HepG2 (cell line): ENCODE results near the gene RDM1. TPM values are rescaled to one million over a fixed set of nuclear protein-coding genes. Genes with fewer than 3 reads are reported as not detected.

ENCODE experiments used
- ATAC-seq: fragments of 200-7000 bp; cut with Tn5 transposase; 3 replicates; pipeline ENCODE4 v1.9.1; 2020; ENCODE audit warnings: mild to moderate bottlenecking, moderate library complexity
- BruUV-seq: library from RNA; stranded (reverse); fragments of 400-500 nt; replicated peaks from 2 replicates; lab custom pipeline; 2021; lab: Mats Ljungman, UMichigan
- CTCF ChIA-PET: fragments of 300-600 bp; formaldehyde crosslinking; extraction: SDS; loops from one replicate; lab custom pipeline; 2021; ENCODE audit warnings: low total read pairs, inconsistent platforms, low intra/inter-chr PET ratio; lab: Yijun Ruan, JAX
- POLR2A ChIA-PET: fragments of 350-600 bp; sonication (Branson Sonifier 250); formaldehyde crosslinking; loops from one replicate; lab custom pipeline; 2020; ENCODE audit warnings: antibody characterized with exemption, inconsistent platforms; lab: Yijun Ruan, JAX
- DNase-seq: peaks from one replicate; pipeline ENCODE4 v3.0.0-alpha.2; 2015; ENCODE audit warnings: low spot score
- FAIRE-seq: peaks from 3 replicates; lab custom pipeline; 2011; peaks lifted over from hg19 to GRCh38; lab: Jason Lieb, UNC
- H2AFZ ChIP-seq: one replicate; pipeline ENCODE4 v1.6.1; 2011; ENCODE audit warnings: low read length, inconsistent platforms
- H3K27ac ChIP-seq: fragments of 300-600 bp; 3 replicates; pipeline ENCODE4 v1.8.0; 2011; ENCODE audit warnings: mixed run types, mild to moderate bottlenecking, mixed read lengths, low read length, inconsistent platforms; ENCODE audit not compliant: insufficient read depth; ENCODE audit errors: extremely low read length
- H3K27me3 ChIP-seq, 2 experiments: fragments of 200-600 bp in 1 of 2; 2 replicates in 1 of 2; 3 replicates in 1 of 2; pipeline versions ENCODE4 v1.6.0 to v1.8.0; 2011; ENCODE audit warnings: low read length in 2 of 2, mild to moderate bottlenecking in 2 of 2, moderate library complexity in 2 of 2, inconsistent platforms in 1 of 2; ENCODE audit not compliant: insufficient read depth in 2 of 2, control insufficient read depth in 1 of 2
- H3K36me3 ChIP-seq, 2 experiments: fragments of 200-600 bp in 1 of 2; replicated peaks in 1 of 2; 2 replicates in 1 of 2; 3 replicates in 1 of 2; pipeline versions ENCODE4 v1.5.1 to v1.8.0; 2011; ENCODE audit warnings: low read length in 2 of 2, inconsistent platforms in 1 of 2; ENCODE audit not compliant: insufficient read depth in 2 of 2, control insufficient read depth in 1 of 2
- H3K4me1 ChIP-seq: 2 replicates; pipeline ENCODE4 v1.5.1; 2012; ENCODE audit warnings: low read length, inconsistent platforms; ENCODE audit not compliant: insufficient read depth
- H3K4me2 ChIP-seq: 2 replicates; pipeline ENCODE4 v1.6.0; 2011; ENCODE audit warnings: low read depth, low read length, inconsistent platforms
- H3K4me3 ChIP-seq, 3 experiments: fragments of 200-600 bp in 1 of 3; sonication (generic), shearing (Covaris generic) in 1 of 3; replicated peaks in 1 of 3; 2 replicates each; pipeline ENCODE4 v1.5.1; 2011 to 2016; ENCODE audit warnings: low read length in 3 of 3, inconsistent platforms in 2 of 3, low read depth in 2 of 3, mild to moderate bottlenecking in 2 of 3, control low read depth in 1 of 3, mixed read lengths in 1 of 3; ENCODE audit not compliant: insufficient read depth in 1 of 3
- H3K79me2 ChIP-seq: one replicate; pipeline ENCODE4 v1.6.1; 2011; ENCODE audit warnings: low read length, inconsistent platforms; ENCODE audit not compliant: insufficient read depth
- H3K9ac ChIP-seq: 2 replicates; pipeline ENCODE4 v1.6.0; 2011; ENCODE audit warnings: mild to moderate bottlenecking, low read depth, low read length, inconsistent platforms; ENCODE audit not compliant: insufficient read depth
- H3K9me3 ChIP-seq: 2 replicates; pipeline ENCODE4 v1.5.1; 2012; ENCODE audit warnings: mild to moderate bottlenecking, low read length
- H4K20me1 ChIP-seq: 2 replicates; pipeline ENCODE4 v1.6.0; 2011; ENCODE audit warnings: inconsistent platforms, mild to moderate bottlenecking, low read length, moderate library complexity; ENCODE audit not compliant: insufficient read depth
- FOXJ3 ChIP-seq: sonication (generic); formaldehyde crosslinking; IDR thresholded peaks from 2 replicates; pipeline ENCODE4 v1.4.0; 2020; ENCODE audit warnings: missing genetic modification reagents, mild to moderate bottlenecking, borderline replicate concordance
- MIXL1 ChIP-seq: IDR thresholded peaks from 2 replicates; pipeline ENCODE4 v1.6.1; 2016
- MYC ChIP-seq: sonication (generic); formaldehyde crosslinking; IDR thresholded peaks from 2 replicates; pipeline ENCODE4 v1.9.0; 2021; ENCODE audit warnings: missing genetic modification reagents, borderline replicate concordance
- NFKB2 ChIP-seq: sonication (generic); formaldehyde crosslinking; IDR thresholded peaks from 2 replicates; pipeline ENCODE4 v1.4.0; 2020; ENCODE audit warnings: missing genetic modification reagents, borderline replicate concordance
- NKX3-1 ChIP-seq: sonication (generic); formaldehyde crosslinking; IDR thresholded peaks from 2 replicates; pipeline ENCODE4 v1.5.0; 2020; ENCODE audit warnings: missing genetic modification reagents
- PCBP2 ChIP-seq: fragments of 200-400 bp; formaldehyde crosslinking; optimal IDR thresholded peaks from 2 replicates; pipeline ENCODE3; 2018; ENCODE audit warnings: low read length, low read depth; ENCODE audit not compliant: poor library complexity, severe bottlenecking
- SRSF9 ChIP-seq: fragments of 200-400 bp; formaldehyde crosslinking; IDR thresholded peaks from 2 replicates; pipeline ENCODE4 v1.6.1; 2018; ENCODE audit warnings: borderline replicate concordance, mild to moderate bottlenecking, low read depth, low read length; ENCODE audit not compliant: insufficient read depth, poor library complexity, severe bottlenecking
- ZNF570 ChIP-seq: sonication (generic); formaldehyde crosslinking; IDR thresholded peaks from 2 replicates; pipeline ENCODE4 v1.4.0; 2020; ENCODE audit warnings: mild to moderate bottlenecking, missing genetic modification reagents, borderline replicate concordance
- ZNF7 ChIP-seq: IDR thresholded peaks from 2 replicates; pipeline ENCODE4 v1.6.1; 2016; ENCODE audit warnings: missing biosample characterization, missing genetic modification reagents
- WGBS: methylation state at CpG from one replicate; pipeline ENCODE4 v1.1.6; 2017; ENCODE audit warnings: low lambda C conversion rate; 5-methylcytosine and 5-hydroxymethylcytosine counted together
- in situ Hi-C: cut with HindIII; loops from 2 replicates; pipeline ENCODE4 v1.10.0; 2017; ENCODE audit warnings: low pct_unique_long_range_greater_than_20kb; ENCODE audit not compliant: extremely low pct_ligation_motif_present
- intact Hi-C: fragments of 100-400 bp; cut with micrococcal nuclease; formaldehyde crosslinking; loops from one replicate; pipeline ENCODE4 v1.10.0; 2022; ENCODE audit not compliant: unreplicated experiment
- polyA plus RNA-seq, 8 experiments: library from polyadenylated mRNA; depleted of rRNA in 3 of 8; stranded (reverse) in 7 of 8; unstranded in 1 of 8; fragments of >200 nt; fragmentation: Illumina TruSeq in 4 of 8; extraction: Trizol in 4 of 8; gene quantifications; 2 replicates each; pipeline versions ENCODE4 v1.2.1 to v1.2.3, GENCODE V29; 2011 to 2016; ENCODE audit warnings: low read depth in 4 of 8, missing spikeins in 1 of 8, mixed read lengths in 1 of 8; ENCODE audit not compliant: insufficient read depth in 1 of 8
- total RNA-seq, 5 experiments: library from RNA; depleted of rRNA; stranded (reverse); fragments of >200 nt; fragmentation: Illumina TruSeq; extraction: Trizol; gene quantifications; 2 replicates each; pipeline ENCODE4 v1.2.3, GENCODE V29; 2016; ENCODE audit warnings: low read depth in 1 of 5
- TF ChIP-seq, protein P1 (sequence below): sonication (generic); formaldehyde crosslinking; IDR thresholded peaks from 2 replicates; pipeline ENCODE4 v1.9.0; 2021; ENCODE audit warnings: missing genetic modification reagents, mild to moderate bottlenecking, borderline replicate concordance
- TF ChIP-seq, protein P2 (sequence below): sonication (generic); formaldehyde crosslinking; IDR thresholded peaks from 2 replicates; pipeline ENCODE4 v1.8.1; 2023; ENCODE audit warnings: missing genetic modification reagents, mild to moderate bottlenecking, borderline replicate concordance

RDM1 gene
- total and polyA plus RNA-seq, 2 of the 13 experiments (the other 11 are each of a cell fraction or from before 2014, with no cell fraction given) = 0.28 to 0.40 TPM

DNA sequence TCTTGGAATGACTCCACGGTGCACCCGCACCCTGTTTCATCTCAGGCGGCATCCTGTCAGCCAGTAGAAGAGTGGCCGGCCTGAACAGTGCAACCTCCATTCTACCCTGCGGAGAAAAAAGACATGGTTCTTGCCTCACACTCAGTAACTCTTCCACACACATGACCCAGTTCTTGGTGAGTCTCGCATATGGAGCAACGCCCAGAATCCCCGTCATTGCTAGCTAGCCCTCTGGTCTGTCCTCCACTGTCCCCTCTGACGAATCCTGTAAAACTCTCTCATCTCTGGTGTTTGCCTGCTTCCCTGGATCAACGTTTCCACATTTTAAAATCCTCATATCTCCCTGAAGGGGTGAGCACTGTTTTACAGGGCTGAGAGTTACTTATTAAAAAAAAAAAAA is 4.2 kb upstream of the RDM1 start:
- H3K79me2 ChIP-seq = no peaks in the 10 kb centered on the region
- FAIRE-seq (no peak), DNase-seq (no peak), ATAC-seq (no peak)
- H2AFZ ChIP-seq = no peak overlapping the region
- no peaks in the 10 kb centered on the region for H3K36me3 ChIP-seq
- intact Hi-C loops = no loop called here
- POLR2A ChIA-PET = no interaction called here
- no peak overlapping the region for H3K4me3 ChIP-seq
- no peaks in the 10 kb centered on the region for H3K4me1 ChIP-seq
- no peak overlapping the region for H3K27ac ChIP-seq
- in situ Hi-C loops = no loop called here
- no peaks in the 10 kb centered on the region for H3K9me3 ChIP-seq
- no TSS peak for BruUV-seq
- no peak overlapping the region for H3K9ac ChIP-seq
- WGBS = 21% methylated on average over 10 of the region's 10 CpGs
- no peaks in the 10 kb centered on the region for H4K20me1 ChIP-seq
- peaks cover 0 to 6% of the 10 kb centered on the region in 2 experiments; a peak in 1 of 5 replicates for H3K27me3 ChIP-seq
- CTCF ChIA-PET = no interaction called here
- no peak overlapping the region for H3K4me2 ChIP-seq
- TF ChIP-seq, protein P1, sequence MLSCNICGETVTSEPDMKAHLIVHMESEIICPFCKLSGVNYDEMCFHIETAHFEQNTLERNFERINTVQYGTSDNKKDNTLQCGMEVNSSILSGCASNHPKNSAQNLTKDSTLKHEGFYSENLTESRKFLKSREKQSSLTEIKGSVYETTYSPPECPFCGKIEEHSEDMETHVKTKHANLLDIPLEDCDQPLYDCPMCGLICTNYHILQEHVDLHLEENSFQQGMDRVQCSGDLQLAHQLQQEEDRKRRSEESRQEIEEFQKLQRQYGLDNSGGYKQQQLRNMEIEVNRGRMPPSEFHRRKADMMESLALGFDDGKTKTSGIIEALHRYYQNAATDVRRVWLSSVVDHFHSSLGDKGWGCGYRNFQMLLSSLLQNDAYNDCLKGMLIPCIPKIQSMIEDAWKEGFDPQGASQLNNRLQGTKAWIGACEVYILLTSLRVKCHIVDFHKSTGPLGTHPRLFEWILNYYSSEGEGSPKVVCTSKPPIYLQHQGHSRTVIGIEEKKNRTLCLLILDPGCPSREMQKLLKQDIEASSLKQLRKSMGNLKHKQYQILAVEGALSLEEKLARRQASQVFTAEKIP (CRISPR knock-in tag) = no peak
- TF ChIP-seq ZNF7 (CRISPR knock-in tag) = no peak
- no peak for TF ChIP-seq FOXJ3 (CRISPR knock-in tag)
- TF ChIP-seq PCBP2 = no peak
- no peak for TF ChIP-seq MYC
- no peak for TF ChIP-seq SRSF9
- no peak for TF ChIP-seq NKX3-1 (CRISPR knock-in tag)
- TF ChIP-seq, protein P2, sequence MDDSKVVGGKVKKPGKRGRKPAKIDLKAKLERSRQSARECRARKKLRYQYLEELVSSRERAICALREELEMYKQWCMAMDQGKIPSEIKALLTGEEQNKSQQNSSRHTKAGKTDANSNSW (CRISPR knock-in tag) = no peak
- no peak for TF ChIP-seq ZNF570 (CRISPR knock-in tag)
- TF ChIP-seq MIXL1 (CRISPR knock-in tag) = no peak
- TF ChIP-seq NFKB2 (CRISPR knock-in tag) = no peak
